HG02852 (cell line): ENCODE measurements around the gene WASF2.
"Not testable (repeated sequence)": the region's sequence is repeated elsewhere in the genome, so short reads cannot be mapped to it uniquely, and the experiment has no call there.

ENCODE experiments used
- ATAC-seq: cut with Tn5 transposase; IDR thresholded peaks from one replicate; pipeline ENCODE4 v1.9.1; 2021; ENCODE audit warnings: mild to moderate bottlenecking, moderate library complexity; ENCODE audit not compliant: unreplicated experiment

WASF2 gene

GRCh38 chr1:27521861-27522431, 32.0 kb upstream of the WASF2 start:
- no peak for ATAC-seq

GRCh38 chr1:27521336-27521831, 31.4 kb upstream of the WASF2 start:
- ATAC-seq, result no peak

- ATAC-seq, result no peak
Observed at GRCh38 chr1:27520651-27521050, 30.7 kb upstream of the WASF2 start.

GRCh38 chr1:27519331-27520258, 29.6 kb upstream of the WASF2 start:
- no peak for ATAC-seq

- ATAC-seq, result no peak
Observed at GRCh38 chr1:27518808-27519207, 28.8 kb upstream of the WASF2 start.

GRCh38 chr1:27517907-27518718, 28.1 kb upstream of the WASF2 start:
- ATAC-seq, result no peak

GRCh38 chr1:27517301-27517700, 27.3 kb upstream of the WASF2 start:
- ATAC-seq, result no peak

- no peak for ATAC-seq
Observed at GRCh38 chr1:27515626-27516025, 25.7 kb upstream of the WASF2 start.

GRCh38 chr1:27513958-27514357, 24.0 kb upstream of the WASF2 start:
- ATAC-seq, result no peak

- no peak for ATAC-seq
Observed at GRCh38 chr1:27513528-27513927, 23.6 kb upstream of the WASF2 start.

GRCh38 chr1:27509127-27510080, 19.4 kb upstream of the WASF2 start:
- ATAC-seq, result no peak

GRCh38 chr1:27507960-27508665, 18.1 kb upstream of the WASF2 start:
- no peak for ATAC-seq

- ATAC-seq, result no peak
Observed at GRCh38 chr1:27506703-27507102, 16.7 kb upstream of the WASF2 start.

GRCh38 chr1:27505420-27505680, 15.4 kb upstream of the WASF2 start:
- ATAC-seq, result no peak

- ATAC-seq, result no peak
Observed at GRCh38 chr1:27504588-27505419, 14.8 kb upstream of the WASF2 start.

- no peak for ATAC-seq
Observed at GRCh38 chr1:27503844-27504587, 14.0 kb upstream of the WASF2 start.

GRCh38 chr1:27503033-27503432, 13.1 kb upstream of the WASF2 start:
- no peak for ATAC-seq

GRCh38 chr1:27501159-27501558, 11.2 kb upstream of the WASF2 start:
- not testable (repeated sequence) for ATAC-seq
